Stimulated activated CD4-positive, alpha-beta T cell treated with anti-CD3 and anti-CD28 coated beads, Interleukin-1b, Interleukin-23, amount 100 ng/mL, for 48 hours (primary cell): Measurements from ENCODE around the gene FAM43B.

ENCODE experiments used
- DNase-seq: peaks from one replicate; pipeline ENCODE4 v3.0.0-alpha.2; 2020

The FAM43B gene

DNA sequence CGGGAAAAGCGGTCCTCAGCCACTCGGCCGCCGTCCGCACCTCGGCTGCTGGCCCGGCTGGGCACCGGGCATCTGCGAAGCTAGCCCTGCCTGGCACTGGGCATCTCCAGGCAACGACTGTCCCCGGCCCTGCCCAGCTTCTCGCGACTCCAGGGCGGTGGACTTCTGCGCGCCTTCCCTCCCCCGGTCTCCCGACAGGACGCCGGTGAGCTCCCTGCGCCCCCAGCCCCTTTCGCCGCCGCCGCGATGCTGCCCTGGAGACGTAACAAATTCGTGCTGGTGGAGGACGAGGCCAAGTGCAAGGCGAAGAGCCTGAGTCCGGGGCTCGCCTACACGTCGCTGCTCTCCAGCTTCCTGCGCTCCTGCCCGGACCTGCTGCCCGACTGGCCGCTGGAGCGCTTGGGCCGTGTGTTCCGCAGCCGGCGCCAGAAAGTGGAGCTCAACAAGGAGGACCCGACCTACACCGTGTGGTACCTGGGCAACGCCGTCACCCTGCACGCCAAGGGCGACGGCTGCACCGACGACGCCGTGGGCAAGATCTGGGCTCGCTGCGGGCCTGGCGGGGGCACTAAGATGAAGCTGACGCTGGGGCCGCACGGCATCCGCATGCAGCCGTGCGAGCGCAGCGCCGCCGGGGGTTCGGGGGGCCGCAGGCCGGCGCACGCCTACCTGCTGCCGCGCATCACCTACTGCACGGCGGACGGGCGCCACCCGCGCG, 514 bp downstream of the FAM43B start:
- no peak for DNase-seq

- no peak for DNase-seq
Observed at GRCh38 chr1:20555025-20555757, 2.8 kb downstream of the FAM43B start.

DNA sequence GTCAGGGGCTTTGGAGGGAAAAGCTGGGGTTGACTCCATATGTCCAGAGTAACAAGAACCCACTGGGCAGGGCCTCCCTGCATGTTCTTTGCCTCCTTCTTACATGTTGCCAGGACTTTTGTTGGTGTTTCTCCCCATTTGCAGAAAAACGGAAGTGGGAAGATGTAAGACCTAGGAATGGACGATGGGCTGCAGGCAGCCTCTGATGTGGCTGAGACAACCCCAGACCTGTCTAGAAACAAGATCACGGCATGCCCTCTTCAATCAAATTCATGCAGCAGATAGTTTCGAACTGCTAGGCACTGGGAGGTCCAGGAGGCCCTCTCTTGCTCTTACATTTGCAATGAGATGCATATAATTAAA, 3.4 kb downstream of the FAM43B start:
- no peak for DNase-seq

DNA sequence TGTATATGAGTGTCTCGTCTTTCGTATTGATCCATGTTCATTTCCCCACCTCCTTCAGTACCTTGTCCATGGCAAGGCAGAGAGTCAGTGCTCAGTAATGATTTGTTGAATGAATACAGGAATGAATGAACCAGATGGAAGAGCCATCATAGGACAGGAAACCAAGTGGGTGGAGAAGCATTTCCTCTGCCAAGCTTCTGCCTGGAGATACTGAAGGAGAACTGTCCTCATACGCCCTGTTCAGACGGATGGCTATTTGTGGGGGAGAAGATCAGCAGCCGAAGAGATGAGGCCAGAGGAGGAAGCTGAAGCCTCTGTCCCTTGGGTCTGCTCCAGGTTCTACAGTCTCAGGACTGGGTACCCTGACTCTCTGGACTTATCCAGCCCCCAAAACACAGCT, 5.8 kb downstream of the FAM43B start:
- no peak for DNase-seq

GRCh38 chr1:20560966-20561365, 8.6 kb downstream of the FAM43B start:
- no peak for DNase-seq

DNA sequence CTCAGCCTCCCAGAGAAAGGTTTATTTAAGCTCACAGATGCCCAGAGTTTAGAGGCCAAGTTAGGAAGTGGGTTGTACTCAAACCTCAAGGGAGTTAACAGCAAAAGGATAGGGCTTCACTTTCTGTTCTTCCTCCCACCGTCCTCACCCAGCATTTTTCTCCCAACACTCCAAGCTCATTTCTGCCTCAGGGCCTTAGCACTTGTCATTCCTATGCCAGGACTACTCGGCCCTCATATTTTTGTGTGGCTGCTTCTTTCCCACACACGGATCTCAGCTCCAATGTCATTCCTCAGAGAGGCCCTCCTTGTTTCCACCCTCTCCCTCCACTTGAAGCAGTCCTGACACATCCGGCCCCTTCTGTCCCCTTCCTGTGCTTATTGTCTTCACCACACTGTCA, 12.9 kb downstream of the FAM43B start:
- no peak for DNase-seq

- DNase-seq = no peak
Observed at GRCh38 chr1:20569523-20570098, 17.2 kb downstream of the FAM43B start.

DNA sequence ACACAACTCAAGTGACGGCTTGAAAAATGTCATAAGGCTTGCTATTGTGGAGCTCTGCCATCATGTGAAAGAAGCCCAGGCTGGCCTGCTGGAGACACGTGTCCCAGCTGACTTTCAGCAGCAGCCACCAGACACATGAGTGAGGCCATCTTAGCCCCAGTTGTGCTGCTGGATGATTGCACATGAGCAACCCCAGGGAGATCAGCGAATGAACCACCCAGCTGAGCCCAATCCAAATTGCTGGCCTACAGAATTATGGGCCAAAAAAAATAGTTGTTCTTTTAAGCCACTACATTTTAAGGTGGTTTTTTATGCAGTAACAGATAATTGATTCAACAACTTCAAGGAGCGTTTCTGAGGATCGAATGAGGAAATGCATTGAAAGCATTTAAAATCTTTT, 19.1 kb downstream of the FAM43B start:
- DNase-seq = no peak

DNA sequence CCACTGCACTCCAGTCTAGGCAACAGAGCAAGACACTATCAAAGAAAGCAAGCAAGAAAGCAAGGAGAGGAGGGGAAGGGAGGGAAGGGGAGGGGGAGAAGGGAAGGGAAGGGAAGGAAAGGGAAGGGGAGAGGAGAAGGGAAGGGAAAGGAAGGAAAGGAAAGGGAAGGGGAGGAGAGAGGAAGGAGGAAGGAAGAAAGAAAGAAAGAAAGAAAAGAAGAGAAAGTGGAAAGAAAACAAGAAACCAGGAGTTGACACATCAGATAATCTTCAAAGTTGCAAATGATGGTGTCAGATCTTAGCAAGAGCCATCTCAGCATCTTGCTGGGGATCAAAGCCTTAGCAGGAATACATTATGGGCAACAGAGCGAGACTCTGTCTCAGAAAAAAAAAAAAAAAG, 21.6 kb downstream of the FAM43B start:
- DNase-seq = no peak

GRCh38 chr1:20574686-20575540, 22.5 kb downstream of the FAM43B start:
- DNase-seq = peak; percentile 81

- no peak for DNase-seq
Observed at GRCh38 chr1:20575541-20576336, 23.4 kb downstream of the FAM43B start.

DNA sequence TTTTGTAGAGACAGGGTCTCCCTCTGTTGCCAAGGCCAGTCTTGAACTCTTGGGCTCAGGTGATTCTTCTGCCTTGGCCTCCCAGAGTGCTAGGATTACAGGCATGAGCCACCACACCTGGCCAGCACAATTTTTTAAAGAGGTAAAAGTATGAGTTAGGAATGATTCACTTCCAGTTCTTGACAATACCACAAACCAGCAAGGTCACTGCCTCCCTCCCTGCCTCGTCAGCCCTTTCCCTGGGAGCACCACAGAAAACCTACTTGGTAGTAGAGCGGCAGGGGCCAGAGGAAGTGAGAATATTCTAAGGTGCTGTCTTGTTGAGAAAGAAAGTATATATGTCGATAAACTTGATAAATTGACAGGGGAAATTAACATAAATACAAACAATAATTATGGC, 25.7 kb downstream of the FAM43B start:
- no peak for DNase-seq

DNA sequence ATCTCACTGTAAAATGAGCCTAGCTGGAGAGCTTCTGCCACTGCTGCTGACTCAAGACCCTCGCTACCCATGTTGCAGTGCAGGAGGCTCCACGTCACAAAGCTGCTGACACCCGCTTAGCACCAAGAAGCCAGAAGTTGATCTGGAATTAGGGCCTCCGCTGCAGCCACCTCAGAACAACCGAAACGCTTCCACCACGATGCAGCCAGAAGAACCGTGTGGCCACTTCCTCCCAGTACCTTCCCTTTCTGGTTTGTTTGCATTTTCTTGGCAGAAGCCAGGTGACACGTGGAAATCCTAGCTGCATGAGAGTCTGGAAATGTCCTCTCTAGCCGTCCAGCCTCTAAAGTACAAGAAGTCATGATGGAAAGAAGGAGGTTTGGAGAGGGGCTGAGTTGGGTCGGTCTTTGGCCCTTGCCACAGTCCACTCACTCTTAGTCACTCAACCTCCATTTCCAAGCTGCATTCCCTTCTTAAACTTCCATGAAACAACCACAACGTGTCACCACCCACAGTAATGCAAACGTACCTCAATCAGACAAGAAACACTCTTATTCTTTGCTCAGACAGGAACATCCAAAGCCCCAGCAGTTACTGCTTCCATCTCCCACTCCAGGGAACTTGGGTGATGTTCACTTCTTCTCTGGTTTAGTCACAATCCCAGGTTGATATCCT, 26.5 kb downstream of the FAM43B start:
- DNase-seq = no peak

- DNase-seq = no peak
Observed at GRCh38 chr1:20584890-20585289, 32.5 kb downstream of the FAM43B start.

DNA sequence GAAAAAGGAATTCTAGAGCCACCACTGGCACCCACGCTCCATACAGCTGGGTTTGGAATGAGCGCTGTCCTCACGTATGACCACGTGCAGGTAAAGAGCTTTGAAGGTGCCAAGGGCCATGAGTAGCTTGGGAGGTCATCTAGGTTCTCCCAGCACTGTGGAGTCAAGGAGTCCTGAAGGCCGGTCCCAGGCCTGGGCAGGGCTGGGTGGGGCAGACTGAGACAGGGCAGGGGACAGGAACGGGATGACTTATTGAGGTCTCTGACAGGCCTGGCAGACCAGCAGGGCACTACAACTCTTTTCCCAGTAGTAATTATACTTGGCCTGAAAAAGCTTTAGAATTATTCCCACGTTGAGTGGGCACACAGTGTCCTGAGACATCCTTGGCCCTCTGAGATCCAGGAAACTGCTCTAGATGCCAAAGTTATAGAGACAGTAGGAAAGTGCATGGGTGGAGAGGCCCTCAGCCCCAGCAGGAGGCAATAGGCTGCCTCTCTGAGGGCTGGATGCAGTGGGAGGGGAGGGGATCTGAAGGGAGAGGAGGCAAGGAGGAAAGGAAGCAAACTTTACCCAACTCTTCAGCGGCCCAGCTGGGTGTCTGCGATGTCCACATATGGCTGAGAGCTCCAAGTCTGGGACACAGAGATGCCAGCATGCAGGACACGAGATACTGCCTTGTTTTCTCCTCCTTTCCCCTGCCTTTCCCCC, 34.7 kb downstream of the FAM43B start:
- no peak for DNase-seq

GRCh38 chr1:20587661-20588053, 35.3 kb downstream of the FAM43B start:
- no peak for DNase-seq

DNA sequence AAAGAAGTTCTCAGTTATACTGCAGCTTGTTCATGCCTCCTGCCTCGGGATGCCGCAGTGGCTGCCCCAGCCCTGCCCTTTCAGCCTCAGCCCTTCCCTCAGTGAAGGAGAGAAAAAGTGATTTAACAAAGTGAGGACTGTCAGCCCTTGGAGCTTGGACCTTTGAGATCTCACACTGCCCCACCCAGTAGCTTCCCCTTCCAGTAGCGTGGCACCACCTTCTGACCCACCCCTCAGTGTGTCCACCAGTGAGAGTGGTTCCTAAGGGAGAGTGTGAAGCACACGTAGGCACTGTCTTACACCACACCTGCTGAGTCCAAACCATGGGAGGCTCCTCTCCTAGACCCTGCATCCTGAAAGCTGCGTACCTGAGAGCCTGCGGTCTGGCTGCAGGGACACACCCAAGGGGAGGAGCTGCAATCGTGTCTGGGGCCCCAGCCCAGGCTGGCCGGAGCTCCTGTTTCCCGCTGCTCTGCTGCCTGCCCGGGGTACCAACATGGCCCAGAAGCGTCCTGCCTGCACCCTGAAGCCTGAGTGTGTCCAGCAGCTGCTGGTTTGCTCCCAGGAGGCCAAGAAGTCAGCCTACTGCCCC, 36.4 kb downstream of the FAM43B start, which contains the start of gene CDA:
CDA (plus strand) TSS at position 464 of the 592 bp plus-strand sequence; CDS start at position 497, 33 bp downstream.
- DNase-seq = no peak

GRCh38 chr1:20589331-20590278, 37.2 kb downstream of the FAM43B start:
- DNase-seq = no peak

GRCh38 chr1:20590306-20590777, 38.0 kb downstream of the FAM43B start:
- DNase-seq = no peak
